Right lobe of liver (tissue), 4 donors: ENCODE results near the gene CARNS1.

Experiments
- POLR2A ChIP-seq: fragments of 450-650 bp; IDR thresholded peaks from one replicate; pipeline ENCODE4 v1.6.1; 2017; ENCODE audit warnings: antibody characterized with exemption, mild to moderate bottlenecking
- TF ChIP-seq, protein P1 (sequence below), 4 donors: fragments of 200-600 bp in 3 of 4; fragments of 450-650 bp in 1 of 4; IDR thresholded peaks; one replicate each; pipeline versions ENCODE4 v1.5.1 to v1.8.0; 2016 to 2022; ENCODE audit warnings: antibody characterized with exemption in 4 of 4, mild to moderate bottlenecking in 2 of 4
- donor health status: DM: no; HTN: no; CAD: no.
- donor health status: DM: no; HTN: no; CAD: no.
- donor health status: DM: no; HTN: yes; CAD: no.

DNA sequence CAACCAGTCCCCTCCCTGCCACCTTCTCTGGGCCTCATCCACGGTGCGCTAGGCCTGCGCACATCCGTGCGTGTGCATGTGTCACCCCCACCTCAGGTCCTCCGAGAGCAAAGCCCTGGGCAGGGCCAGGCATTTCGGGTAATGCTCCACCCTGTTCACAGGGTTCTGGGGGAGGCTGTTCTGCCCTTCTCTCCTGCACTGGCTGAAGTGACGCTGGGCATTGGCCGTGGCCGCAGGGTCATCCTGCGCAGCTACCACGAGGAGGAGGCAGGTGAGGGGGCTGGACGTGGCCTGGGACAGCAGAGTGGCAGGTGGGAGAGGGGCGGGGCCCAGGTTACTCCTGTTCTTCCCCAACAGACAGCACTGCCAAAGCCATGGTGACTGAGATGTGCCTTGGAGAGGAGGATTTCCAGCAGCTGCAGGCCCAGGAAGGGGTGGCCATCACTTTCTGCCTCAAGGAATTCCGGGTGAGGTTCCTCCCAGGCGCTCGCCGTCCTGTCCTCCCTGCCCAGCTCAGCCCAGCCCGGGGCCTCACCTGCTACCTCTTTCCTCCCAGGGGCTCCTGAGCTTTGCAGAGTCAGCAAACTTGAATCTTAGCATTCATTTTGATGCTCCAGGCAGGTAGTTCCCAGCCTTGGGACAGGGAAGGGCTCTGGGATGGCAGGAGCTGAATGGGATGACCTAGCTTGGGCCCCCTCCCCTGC is 19.8 kb upstream of the CARNS1 start:
- TF ChIP-seq, protein P1, sequence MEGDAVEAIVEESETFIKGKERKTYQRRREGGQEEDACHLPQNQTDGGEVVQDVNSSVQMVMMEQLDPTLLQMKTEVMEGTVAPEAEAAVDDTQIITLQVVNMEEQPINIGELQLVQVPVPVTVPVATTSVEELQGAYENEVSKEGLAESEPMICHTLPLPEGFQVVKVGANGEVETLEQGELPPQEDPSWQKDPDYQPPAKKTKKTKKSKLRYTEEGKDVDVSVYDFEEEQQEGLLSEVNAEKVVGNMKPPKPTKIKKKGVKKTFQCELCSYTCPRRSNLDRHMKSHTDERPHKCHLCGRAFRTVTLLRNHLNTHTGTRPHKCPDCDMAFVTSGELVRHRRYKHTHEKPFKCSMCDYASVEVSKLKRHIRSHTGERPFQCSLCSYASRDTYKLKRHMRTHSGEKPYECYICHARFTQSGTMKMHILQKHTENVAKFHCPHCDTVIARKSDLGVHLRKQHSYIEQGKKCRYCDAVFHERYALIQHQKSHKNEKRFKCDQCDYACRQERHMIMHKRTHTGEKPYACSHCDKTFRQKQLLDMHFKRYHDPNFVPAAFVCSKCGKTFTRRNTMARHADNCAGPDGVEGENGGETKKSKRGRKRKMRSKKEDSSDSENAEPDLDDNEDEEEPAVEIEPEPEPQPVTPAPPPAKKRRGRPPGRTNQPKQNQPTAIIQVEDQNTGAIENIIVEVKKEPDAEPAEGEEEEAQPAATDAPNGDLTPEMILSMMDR (IDR thresholded peaks at IDR 0.05), result no peak
- TF ChIP-seq POLR2A, result no peak
